Measurements from ENCODE around the gene SEMA4D. TPM values are rescaled to one million over a fixed set of nuclear protein-coding genes. Genes with fewer than 3 reads are reported as not detected.
A peak's percentile ranks its signal among the peaks of the same experiment; 100 is the strongest.

The SEMA4D gene
- total RNA-seq, 3 donors from 2014 or later (not counting 1 experiment from before 2014, with no cell fraction given) = 354 to 448 (median 420) TPM

- intact Hi-C loops (cut with micrococcal nuclease) = loop anchor here (1.0 kb wide), 1 partner anchor 10 kb away; no protein-coding TSS in a partner anchor
- H3K36me3 Mint-ChIP-seq = no peaks in the 10 kb centered on the region
- H3K27me3 ChIP-seq (ENCODE audit: control insufficient read depth, insufficient read depth, low read length) = no peaks in the 10 kb centered on the region
- peaks cover 95% of the 10 kb centered on the region for H3K4me1 ChIP-seq (ENCODE audit: control insufficient read depth, insufficient read depth, low read length)
- WGBS (ENCODE audit: insufficient coverage) = 81% methylated on average over 5 of the region's 5 CpGs
- no peak overlapping the region for H3K4me3 ChIP-seq (ENCODE audit: low read length)
- no peak for TF ChIP-seq CTCF (IDR thresholded peaks at IDR 0.05)
- peaks cover 20% of the 10 kb centered on the region for H3K36me3 ChIP-seq (ENCODE audit: control insufficient read depth, insufficient read depth, low read length)
- H3K27me3 Mint-ChIP-seq (ENCODE audit: low read depth in 2 of 2) = no peaks in the 10 kb centered on the region
- peak in 1 of 3 donors; percentile 3 for ATAC-seq
- peaks cover 76 to 78% of the 10 kb centered on the region in 2 donors for H3K4me1 Mint-ChIP-seq
- H3K27ac ChIP-seq (ENCODE audit: low read length) = peak overlapping the region; percentile 60
- no peaks in the 10 kb centered on the region for H3K9me3 ChIP-seq (ENCODE audit: control insufficient read depth, insufficient read depth, low read length)
- H3K9me3 Mint-ChIP-seq = no peaks in the 10 kb centered on the region
- H3K4me3 Mint-ChIP-seq = peak overlapping the region; percentile 74
- DNase-seq = no peak
- H3K27ac Mint-ChIP-seq = peak overlapping the region; percentile 84 to 89
These were observed 60.1 kb downstream of the SEMA4D start for GRCh38 chr9:89437772-89438171.

- H3K27ac Mint-ChIP-seq = peak overlapping the region; percentile 84 to 89
- H3K36me3 ChIP-seq (ENCODE audit: control insufficient read depth, insufficient read depth, low read length) = peaks cover 18% of the 10 kb centered on the region
- peak; percentile 51 to 86 for DNase-seq
These were observed 60.8 kb downstream of the SEMA4D start for GRCh38 chr9:89436963-89437625.

GRCh38 chr9:89436326-89436725, 61.6 kb downstream of the SEMA4D start:
- 71% methylated on average over 13 of the region's 13 CpGs for WGBS (ENCODE audit: insufficient coverage)
- Histone ChIP-seq H3K4me3 (ENCODE audit: low read length) (no peak overlapping the region), H3K4me1 (ENCODE audit: control insufficient read depth, insufficient read depth, low read length) (peaks cover 94% of the 10 kb centered on the region), H3K27ac (ENCODE audit: low read length) (peak overlapping the region; percentile 15), H3K27me3 (ENCODE audit: control insufficient read depth, insufficient read depth, low read length) (no peaks in the 10 kb centered on the region), H3K9me3 (ENCODE audit: control insufficient read depth, insufficient read depth, low read length) (no peaks in the 10 kb centered on the region), H3K36me3 (ENCODE audit: control insufficient read depth, insufficient read depth, low read length) (peaks cover 16% of the 10 kb centered on the region)
- Mint-ChIP-seq H3K36me3 (no peaks in the 10 kb centered on the region), H3K27ac (peak overlapping the region; percentile 84 to 89), H3K9me3 (no peaks in the 10 kb centered on the region), H3K4me1 (peaks cover 81 to 82% of the 10 kb centered on the region in 2 donors), H3K4me3 (peak overlapping the region; percentile 74), H3K27me3 (ENCODE audit: low read depth in 2 of 2) (no peaks in the 10 kb centered on the region)
- DNase-seq (no peak), ATAC-seq (no peak)
- TF ChIP-seq CTCF (IDR thresholded peaks at IDR 0.05) = no peak
- intact Hi-C loops (cut with micrococcal nuclease) = no loop called here

More at GRCh38 chr9:89436963-89437625, 60.8 kb downstream of the SEMA4D start:
- Mint-ChIP-seq H3K4me3 (peak overlapping the region; percentile 74), H3K27me3 (ENCODE audit: low read depth in 2 of 2) (no peaks in the 10 kb centered on the region), H3K36me3 (no peaks in the 10 kb centered on the region), H3K4me1 (peaks cover 78% of the 10 kb centered on the region in 2 donors), H3K9me3 (no peaks in the 10 kb centered on the region)
- Histone ChIP-seq H3K27ac (ENCODE audit: low read length) (peak overlapping the region; percentile 60), H3K4me1 (ENCODE audit: control insufficient read depth, insufficient read depth, low read length) (peaks cover 95% of the 10 kb centered on the region), H3K27me3 (ENCODE audit: control insufficient read depth, insufficient read depth, low read length) (no peaks in the 10 kb centered on the region), H3K4me3 (ENCODE audit: low read length) (no peak overlapping the region), H3K9me3 (ENCODE audit: control insufficient read depth, insufficient read depth, low read length) (no peaks in the 10 kb centered on the region)
- no peak for TF ChIP-seq CTCF (IDR thresholded peaks at IDR 0.05)
- peak; percentile 86 to 91 (median 90) for ATAC-seq
- intact Hi-C loops (cut with micrococcal nuclease) = loop anchor here (1.0 kb wide), 1 partner anchor 10 kb away; no protein-coding TSS in a partner anchor
- WGBS (ENCODE audit: insufficient coverage) = 18% methylated on average over 17 of the region's 17 CpGs
